Heart right ventricle (tissue), 16 donors: Measurements from ENCODE around the gene SLFN14. TPM values are rescaled to one million over a fixed set of nuclear protein-coding genes. Genes with fewer than 3 reads are reported as not detected.

ENCODE experiments used
- ATAC-seq, 8 donors: fragments of 200-7000 bp; cut with Tn5 transposase; one replicate each; pipeline ENCODE4 v1.9.1; 2020; ENCODE audit warnings: mild to moderate bottlenecking in 8 of 8, moderate library complexity in 8 of 8, moderate number of reproducible peaks in 1 of 8
- DNase-seq, 2 donors: peaks; one replicate each; pipeline ENCODE4 v3.0.0-alpha.2; 2020
- H3K27ac ChIP-seq, 10 donors: fragments of 200-600 bp; sonication (generic) in 2 of 10; one replicate each; pipeline versions ENCODE4 v1.5.0 to v1.8.0; 2020 to 2022; ENCODE audit warnings: mild to moderate bottlenecking in 3 of 10
- H3K27me3 ChIP-seq, 7 donors: fragments of 200-600 bp; one replicate each; pipeline ENCODE4 v1.8.0; 2021 to 2022; ENCODE audit warnings: mild to moderate bottlenecking in 2 of 7
- H3K36me3 ChIP-seq, 9 donors: fragments of 200-600 bp; sonication (generic) in 1 of 9; one replicate each; pipeline versions ENCODE4 v1.5.0 to v1.8.0; 2020 to 2022; ENCODE audit warnings: mild to moderate bottlenecking in 2 of 9
- H3K4me1 ChIP-seq, 9 donors: fragments of 200-600 bp; sonication (generic) in 1 of 9; one replicate each; pipeline versions ENCODE4 v1.5.0 to v1.8.0; 2020 to 2022; ENCODE audit warnings: mild to moderate bottlenecking in 4 of 9
- H3K4me3 ChIP-seq, 10 donors: fragments of 200-600 bp; sonication (generic) in 2 of 10; one replicate each; pipeline versions ENCODE4 v1.5.0 to v1.8.0; 2020 to 2022; ENCODE audit warnings: mild to moderate bottlenecking in 7 of 10, moderate library complexity in 2 of 10
- H3K9me3 ChIP-seq, 11 donors: fragments of 200-600 bp in 10 of 11; sonication (generic) in 2 of 11; one replicate each; pipeline versions ENCODE4 v1.5.0 to v1.8.0; 2013 to 2022; ENCODE audit warnings: mild to moderate bottlenecking in 2 of 11, control low read depth in 1 of 11, moderate library complexity in 1 of 11
- WGBS, 2 donors: extraction: QIAGEN DNeasy Blood & Tissue Kit; methylation state at CpG; one replicate each; pipeline ENCODE4 v1.1.7; 2013; ENCODE audit warnings: inconsistent platforms in 1 of 2; 5-methylcytosine and 5-hydroxymethylcytosine counted together
- intact Hi-C, 10 donors: fragments of 100-400 bp; cut with DNase I; formaldehyde crosslinking; loops; one replicate each; pipeline versions ENCODE4 v1.11.1 to v1.14.2; 2022
- polyA plus RNA-seq, 2 donors: library from polyadenylated mRNA; stranded (reverse); fragments of 200-250 nt; gene quantifications; one replicate each; pipeline ENCODE4 v1.2.3, GENCODE V29; 2013
- total RNA-seq, 10 donors: library from RNA; stranded (reverse); fragmentation: NEBNext Ultra II Directional in 3 of 10; extraction: Animal tissue kit (Norgen Biotek cat#: 25700) in 3 of 10; gene quantifications; one replicate each; pipeline versions ENCODE4 v1.2.1 to v1.2.4, GENCODE V29; 2021 to 2023
- TF ChIP-seq, protein P1 (sequence below), 9 donors: fragments of 200-600 bp; sonication (generic) in 2 of 9; IDR thresholded peaks; one replicate each; pipeline versions ENCODE4 v1.5.0 to v1.8.0; 2021 to 2022; ENCODE audit warnings: antibody characterized with exemption in 9 of 9, mild to moderate bottlenecking in 5 of 9, moderate library complexity in 1 of 9
- donor health status: Arrhythmogenic right ventricular cardiomyopathy.
- donor health status: ischemic (EF 13 %, LVEDD 7.1; RV severe dilation, severe dysfunction).
- donor health status: healthy with polysubstance abuse.
- donor health status: DM: no; HTN: yes; CAD: no.
- donor health status: DM: no; HTN: no; CAD: no.
- donor health status: ischemic (EF 25% LVEDD 6.9; RV normal size, moderate dysfunction).
- donor health status: ischemic (EF 25% LVEDD 5.7; RV mildly dilated, moderate dysfunction).
- donor health status: healthy.
- donor health status: DM: yes; HTN: yes; CAD: no.
- donor health status: Ischemic cardiomyopathy.
- donor health status: ischemic (EF 35%, LVEDD 5.7; RV mildly dilated, moderate dysfunction).
- donor health status: nonischemic (EF 11% LVEDD 7.7; RV severe dilation, severe dysfunction).
- donor health status: DM: yes; HTN: yes; CAD: no.
- donor health status: PGD.
- donor health status: ischemic (EF 29% LVEDD 5.4; RV normal size, mild dysfunction).
- donor health status: nonischemic (EF 23%, LVEDD 6.1; RV moderate dilation, normal function).

Gene SLFN14
- total and polyA plus RNA-seq, 12 donors: 0.09 TPM; not detected in 11

DNA sequence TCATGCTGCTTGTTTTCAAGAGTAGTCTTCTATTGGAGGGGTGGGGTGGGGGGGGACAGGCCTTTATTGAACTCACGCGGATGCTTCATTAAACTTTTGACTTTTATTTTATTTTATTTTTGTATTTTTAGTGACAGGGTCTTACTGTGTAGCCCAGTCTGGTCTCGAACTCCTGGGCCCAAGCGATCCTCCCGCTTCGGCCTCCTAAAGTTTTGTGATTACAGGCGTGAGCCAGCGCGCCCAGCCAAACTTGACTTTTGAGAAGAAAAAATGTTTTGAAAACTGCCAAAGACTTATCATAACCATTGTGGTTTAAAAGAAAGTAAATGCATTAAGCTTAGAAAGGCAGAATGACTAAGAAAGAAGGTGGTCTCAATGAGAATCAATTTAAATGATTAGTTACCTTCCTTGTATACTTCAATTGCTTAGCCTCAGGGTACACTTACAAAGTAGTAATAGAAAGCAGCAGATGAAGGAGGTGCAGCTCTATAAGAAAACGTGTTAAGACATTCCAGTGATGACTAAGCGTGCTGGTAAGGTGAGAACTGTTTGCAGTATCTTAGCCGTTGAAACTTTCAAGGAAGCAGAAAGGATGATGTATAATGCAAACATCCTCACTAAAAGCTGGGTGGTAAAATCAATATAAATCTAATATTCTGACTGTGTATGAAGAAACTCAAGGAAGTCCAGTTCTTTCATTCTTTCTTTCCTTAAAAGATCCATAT lies 27.7 kb upstream of the SLFN14 start:
- TF ChIP-seq, protein P1, sequence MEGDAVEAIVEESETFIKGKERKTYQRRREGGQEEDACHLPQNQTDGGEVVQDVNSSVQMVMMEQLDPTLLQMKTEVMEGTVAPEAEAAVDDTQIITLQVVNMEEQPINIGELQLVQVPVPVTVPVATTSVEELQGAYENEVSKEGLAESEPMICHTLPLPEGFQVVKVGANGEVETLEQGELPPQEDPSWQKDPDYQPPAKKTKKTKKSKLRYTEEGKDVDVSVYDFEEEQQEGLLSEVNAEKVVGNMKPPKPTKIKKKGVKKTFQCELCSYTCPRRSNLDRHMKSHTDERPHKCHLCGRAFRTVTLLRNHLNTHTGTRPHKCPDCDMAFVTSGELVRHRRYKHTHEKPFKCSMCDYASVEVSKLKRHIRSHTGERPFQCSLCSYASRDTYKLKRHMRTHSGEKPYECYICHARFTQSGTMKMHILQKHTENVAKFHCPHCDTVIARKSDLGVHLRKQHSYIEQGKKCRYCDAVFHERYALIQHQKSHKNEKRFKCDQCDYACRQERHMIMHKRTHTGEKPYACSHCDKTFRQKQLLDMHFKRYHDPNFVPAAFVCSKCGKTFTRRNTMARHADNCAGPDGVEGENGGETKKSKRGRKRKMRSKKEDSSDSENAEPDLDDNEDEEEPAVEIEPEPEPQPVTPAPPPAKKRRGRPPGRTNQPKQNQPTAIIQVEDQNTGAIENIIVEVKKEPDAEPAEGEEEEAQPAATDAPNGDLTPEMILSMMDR (IDR thresholded peaks at IDR 0.05): no peak
- H3K27ac ChIP-seq: peak overlapping the region in 3 of 10 donors; percentile 94 to 95 (median 95)
- no peaks in the 10 kb centered on the region for H3K27me3 ChIP-seq
- ATAC-seq: no peak
- peaks cover 0 to 4% (median 0%) of the 10 kb centered on the region in 9 donors for H3K36me3 ChIP-seq
- DNase-seq: no peak
- peaks cover 0 to 57% (median 24%) of the 10 kb centered on the region in 9 donors for H3K4me1 ChIP-seq
- H3K9me3 ChIP-seq: no peaks in the 10 kb centered on the region
- 72% methylated on average over 12 of the region's 12 CpGs for WGBS, 2 donors
- peak overlapping the region in 9 of 10 donors; percentile 58 to 90 (median 81) for H3K4me3 ChIP-seq
- intact Hi-C loops: no loop called here

DNA sequence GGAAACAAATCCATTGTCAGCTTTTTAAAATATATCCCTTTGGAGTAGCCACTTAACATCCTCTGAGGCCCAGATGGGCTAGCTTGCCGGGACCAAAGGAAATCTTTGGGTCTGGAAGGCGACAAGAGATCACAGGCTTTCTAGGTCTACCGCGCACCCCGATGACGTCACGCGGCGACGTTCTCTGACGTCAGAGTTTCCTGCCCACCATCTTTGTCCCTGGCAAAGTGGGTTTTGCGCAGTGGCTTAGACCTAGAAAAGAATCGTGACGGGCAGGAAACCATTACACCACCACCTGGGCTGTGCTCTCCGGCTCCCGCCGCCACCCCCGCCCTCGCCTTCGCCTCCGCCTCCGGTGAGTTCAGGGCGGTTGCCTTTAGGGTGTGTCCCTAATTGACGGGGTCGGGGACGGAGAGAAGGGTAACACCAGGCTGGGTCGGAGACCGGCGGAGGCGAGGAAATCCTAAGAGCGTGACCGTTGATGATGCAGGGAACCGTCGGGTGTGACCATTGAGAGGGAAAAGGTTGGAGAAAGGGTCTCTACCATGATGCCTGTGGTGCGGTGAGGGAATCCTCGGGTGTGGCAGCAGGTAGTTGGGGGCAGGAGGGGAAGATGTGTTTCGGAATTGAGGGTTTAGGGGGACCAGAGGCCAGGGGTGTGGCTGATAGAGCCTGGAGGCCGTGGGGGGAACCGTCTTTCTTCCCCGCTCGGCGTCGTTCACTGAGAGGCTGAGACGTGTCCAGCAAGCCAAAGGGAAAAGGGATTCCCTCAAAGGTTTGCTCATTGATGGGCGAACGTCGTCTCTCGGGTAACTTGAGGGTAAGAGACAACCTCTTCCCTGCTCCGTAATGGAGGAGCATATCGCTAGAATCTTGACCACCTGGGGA lies 26.7 kb upstream of the SLFN14 start, which contains the start of gene AP2B1:
AP2B1 (plus strand) TSS at position 249 of the 888 bp plus-strand sequence. CDS start 6,709 bp downstream, outside the sequence.
- Histone ChIP-seq H3K4me1 (peaks cover 0 to 47% (median 23%) of the 10 kb centered on the region in 9 donors), H3K27ac (peak within 1 kb of the TSS; percentile 69 to 95 (median 91)), H3K36me3 (peaks cover 0 to 4% (median 0%) of the 10 kb centered on the region in 9 donors), H3K9me3 (no peaks in the 10 kb centered on the region), H3K27me3 (no peaks in the 10 kb centered on the region), H3K4me3 (peak within 1 kb of the TSS; percentile 58 to 90 (median 77))
- DNase-seq (peak; percentile 93 to 94), ATAC-seq (peak; percentile 95 to 98 (median 98))
- TF ChIP-seq, protein P1 (IDR thresholded peaks at IDR 0.05): no peak
- 0% methylated on average over 50 of the region's 50 CpGs for WGBS, 2 donors
- intact Hi-C loops: no loop called here

DNA sequence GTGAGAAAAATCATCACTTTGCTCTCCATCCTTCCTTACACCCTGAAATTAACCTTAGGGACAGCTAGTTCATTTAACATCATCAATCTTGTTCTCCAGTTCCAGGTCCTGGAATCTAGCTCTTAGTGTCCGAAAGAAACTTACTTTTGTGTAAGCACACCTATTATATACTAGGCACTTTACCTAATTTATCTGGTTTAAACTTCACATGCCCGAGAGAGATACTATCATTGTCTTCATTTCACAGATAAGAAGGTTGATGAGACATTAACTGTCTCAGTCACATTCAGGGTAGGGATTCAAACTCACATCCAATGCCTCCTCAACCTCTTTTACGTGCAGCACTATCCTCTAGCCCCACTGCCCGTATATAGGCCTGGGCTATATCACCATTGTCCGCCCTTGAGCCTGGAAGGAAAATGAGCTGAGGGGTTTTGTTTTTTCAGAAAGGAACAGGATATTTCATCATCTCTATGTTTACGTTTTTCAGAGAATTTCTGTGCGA lies 26.0 kb upstream of the SLFN14 start:
- Histone ChIP-seq H3K4me1 (peaks cover 0 to 40% (median 23%) of the 10 kb centered on the region in 9 donors), H3K36me3 (peaks cover 0 to 4% (median 0%) of the 10 kb centered on the region in 9 donors), H3K27ac (peak overlapping the region; percentile 69 to 95 (median 91)), H3K4me3 (peak overlapping the region; percentile 58 to 90 (median 77)), H3K27me3 (no peaks in the 10 kb centered on the region), H3K9me3 (no peaks in the 10 kb centered on the region)
- 31 to 32% methylated on average over 7 of the region's 7 CpGs for WGBS, 2 donors
- DNase-seq (no peak), ATAC-seq (peak in 6 of 8 donors; percentile 7 to 44 (median 25))
- intact Hi-C loops: no loop called here
- TF ChIP-seq, protein P1 (IDR thresholded peaks at IDR 0.05): no peak

DNA sequence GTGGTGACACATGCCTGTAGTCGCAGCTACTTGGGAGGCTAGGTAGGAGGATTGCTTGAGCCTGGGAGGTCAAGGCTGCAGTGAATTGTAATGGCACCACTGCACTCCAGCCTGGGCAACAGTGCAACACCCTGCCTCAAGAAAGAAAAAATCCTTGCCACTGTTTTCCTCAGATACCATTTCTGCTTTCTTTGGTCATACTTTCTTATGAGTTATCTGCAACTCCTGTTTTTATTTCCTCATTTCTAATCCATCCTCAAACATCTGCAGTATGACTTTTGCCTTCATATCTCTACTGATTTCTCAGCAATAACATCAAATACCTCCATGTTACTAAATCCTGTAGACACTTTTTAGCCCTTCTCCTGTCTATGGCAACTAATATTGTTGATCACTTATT lies 23.4 kb upstream of the SLFN14 start:
- intact Hi-C loops: no loop called here
- 91 to 94% methylated on average over 1 of the region's 1 CpG for WGBS, 2 donors
- DNase-seq: no peak
- Histone ChIP-seq H3K4me3 (no peak overlapping the region), H3K27ac (no peak overlapping the region), H3K9me3 (no peaks in the 10 kb centered on the region), H3K36me3 (no peaks in the 10 kb centered on the region), H3K4me1 (peaks cover 3 to 26% (median 22%) of the 10 kb centered on the region in 9 donors), H3K27me3 (no peaks in the 10 kb centered on the region)
- TF ChIP-seq, protein P1 (IDR thresholded peaks at IDR 0.05): no peak
- ATAC-seq: no peak
